Neuronal stem cell (in vitro differentiated cells): ENCODE results near the gene NTMT2.

Source experiments
- DNase-seq: peaks from one replicate; pipeline ENCODE4 v3.0.0-alpha.2; 2013; ENCODE audit warnings: low spot score
- H2AFZ ChIP-seq: one replicate; pipeline ENCODE4 v1.6.1; 2013; ENCODE audit warnings: mild to moderate bottlenecking, low read length, inconsistent platforms
- H2AK5ac ChIP-seq: 2 replicates; pipeline ENCODE4 v1.6.1; 2013; ENCODE audit warnings: low read depth, mild to moderate bottlenecking, inconsistent platforms, low read length, moderate library complexity, mixed read lengths
- H2BK120ac ChIP-seq: 2 replicates; pipeline ENCODE4 v1.6.1; 2013; ENCODE audit warnings: low read depth, mild to moderate bottlenecking, inconsistent platforms, low read length, moderate library complexity, mixed read lengths
- H2BK12ac ChIP-seq: one replicate; pipeline ENCODE4 v1.6.1; 2013; ENCODE audit warnings: low read length, inconsistent platforms
- H2BK15ac ChIP-seq: 2 replicates; pipeline ENCODE4 v1.6.1; 2013; ENCODE audit warnings: mild to moderate bottlenecking, low read length, inconsistent platforms, mixed read lengths
- H2BK5ac ChIP-seq: one replicate; pipeline ENCODE4 v1.6.1; 2013; ENCODE audit warnings: inconsistent platforms, mild to moderate bottlenecking, low read length, moderate library complexity
- H3K14ac ChIP-seq: one replicate; pipeline ENCODE4 v1.6.1; 2013; ENCODE audit warnings: low read length, inconsistent platforms
- H3K18ac ChIP-seq: 2 replicates; pipeline ENCODE4 v1.6.1; 2013; ENCODE audit warnings: low read length, inconsistent platforms
- H3K23ac ChIP-seq: 2 replicates; pipeline ENCODE4 v1.6.1; 2013; ENCODE audit warnings: low read depth, mild to moderate bottlenecking, mixed read lengths, low read length, inconsistent platforms; ENCODE audit not compliant: poor library complexity
- H3K27ac ChIP-seq: replicated peaks from 3 replicates; pipeline ENCODE4 v1.5.1; 2013; ENCODE audit warnings: low read length, inconsistent platforms
- H3K27me3 ChIP-seq, 3 experiments: 2 replicates each; pipeline ENCODE4 v1.6.1; 2013; ENCODE audit warnings: low read length in 3 of 3, mild to moderate bottlenecking in 2 of 3, inconsistent platforms in 1 of 3, low read depth in 1 of 3, mixed read lengths in 1 of 3, moderate library complexity in 1 of 3; ENCODE audit not compliant: control insufficient read depth in 3 of 3, insufficient read depth in 3 of 3
- H3K36me3 ChIP-seq, 2 donors: replicated peaks in 1 of 2; 2 replicates each; pipeline ENCODE4 v1.6.1; 2013; ENCODE audit warnings: low read length in 2 of 2; ENCODE audit not compliant: control insufficient read depth in 2 of 2, insufficient read depth in 2 of 2
- H3K4ac ChIP-seq: 2 replicates; pipeline ENCODE4 v1.6.1; 2013; ENCODE audit warnings: inconsistent platforms, mild to moderate bottlenecking, low read length, moderate library complexity
- H3K4me1 ChIP-seq, 2 donors: 1 replicate in 1 of 2; 2 replicates in 1 of 2; pipeline ENCODE4 v1.6.1; 2013; ENCODE audit warnings: low read length in 2 of 2, low read depth in 1 of 2; ENCODE audit not compliant: control insufficient read depth in 2 of 2, insufficient read depth in 1 of 2
- H3K4me2 ChIP-seq: one replicate; pipeline ENCODE4 v1.6.1; 2013; ENCODE audit warnings: mild to moderate bottlenecking, low read length, inconsistent platforms; ENCODE audit not compliant: insufficient read depth, poor library complexity, severe bottlenecking
- H3K4me3 ChIP-seq, 2 donors: 2 replicates each; pipeline ENCODE4 v1.5.1; 2013; ENCODE audit warnings: low read length in 2 of 2, mild to moderate bottlenecking in 2 of 2, inconsistent platforms in 1 of 2, moderate library complexity in 1 of 2
- H3K79me1 ChIP-seq: one replicate; pipeline ENCODE4 v1.6.1; 2013; ENCODE audit warnings: low read depth, mild to moderate bottlenecking, inconsistent platforms, low read length, moderate library complexity
- H3K9ac ChIP-seq: one replicate; pipeline ENCODE4 v1.6.1; 2013; ENCODE audit warnings: mild to moderate bottlenecking, low read depth, low read length, inconsistent platforms; ENCODE audit not compliant: poor library complexity
- H3K9me3 ChIP-seq, 2 donors: replicated peaks in 1 of 2; 2 replicates each; pipeline versions ENCODE3 to v1.6.1; 2013; ENCODE audit warnings: low read length in 2 of 2, mild to moderate bottlenecking in 2 of 2, inconsistent platforms in 1 of 2, low read depth in 1 of 2, mixed read lengths in 1 of 2, moderate library complexity in 1 of 2; ENCODE audit not compliant: control insufficient read depth in 2 of 2, insufficient read depth in 1 of 2
- H4K8ac ChIP-seq: one replicate; pipeline ENCODE4 v1.6.1; 2013; ENCODE audit warnings: low read depth, mild to moderate bottlenecking, inconsistent platforms, low read length, moderate library complexity
- H4K91ac ChIP-seq: one replicate; pipeline ENCODE4 v1.6.1; 2013; ENCODE audit warnings: low read length, low read depth, mild to moderate bottlenecking, inconsistent platforms; ENCODE audit not compliant: poor library complexity
- WGBS, 2 donors: extraction: QIAGEN DNeasy Blood & Tissue Kit; methylation state at CpG; one replicate each; pipeline ENCODE4 v1.1.7; 2013; ENCODE audit warnings: missing lambda C conversion rate in 2 of 2, mixed read lengths in 1 of 2; ENCODE audit not compliant: insufficient read length in 2 of 2, insufficient replicate concordance in 1 of 2; ENCODE audit errors: extremely low coverage in 2 of 2; 5-methylcytosine and 5-hydroxymethylcytosine counted together

The NTMT2 gene

GRCh38 chr1:170176772-170177171 is 31.0 kb downstream of the NTMT2 start:
- Histone ChIP-seq H3K4ac (no peak overlapping the region), H2AK5ac (no peak overlapping the region), H3K18ac (no peak overlapping the region), H2BK5ac (no peak overlapping the region), H4K91ac (no peak overlapping the region), H2BK15ac (no peak overlapping the region), H3K14ac (no peak overlapping the region), H3K27me3 (no peaks in the 10 kb centered on the region), H3K4me2 (no peak overlapping the region), H3K9ac (no peak overlapping the region), H3K9me3 (no peaks in the 10 kb centered on the region), H3K4me1 (no peaks in the 10 kb centered on the region), H4K8ac (no peak overlapping the region), H3K79me1 (no peaks in the 10 kb centered on the region), H3K27ac (no peak overlapping the region), H2AFZ (no peak overlapping the region), H2BK120ac (no peak overlapping the region), H2BK12ac (no peak overlapping the region), H3K4me3 (no peak overlapping the region), H3K23ac (no peak overlapping the region), H3K36me3 (no peaks in the 10 kb centered on the region)
- WGBS, 2 donors: no CpG with 5 or more reads among the region's 3 CpGs
- no peak for DNase-seq

- Histone ChIP-seq H3K36me3 (no peaks in the 10 kb centered on the region), H3K9me3 (no peaks in the 10 kb centered on the region)
- WGBS, 2 donors: no CpG with 5 or more reads among the region's 2 CpGs
Measured at GRCh38 chr1:170182442-170182841, 36.7 kb downstream of the NTMT2 start.

GRCh38 chr1:170192546-170192945 is 46.8 kb downstream of the NTMT2 start:
- Histone ChIP-seq H2BK5ac (no peak overlapping the region), H3K23ac (no peak overlapping the region), H2BK120ac (no peak overlapping the region), H3K14ac (no peak overlapping the region), H3K9ac (no peak overlapping the region), H2BK15ac (no peak overlapping the region), H4K91ac (no peak overlapping the region), H3K4me1 (no peaks in the 10 kb centered on the region), H3K9me3 (peaks cover 0 to 2% of the 10 kb centered on the region in 2 donors), H4K8ac (no peak overlapping the region), H3K27ac (no peak overlapping the region), H3K79me1 (no peaks in the 10 kb centered on the region), H3K4me3 (no peak overlapping the region), H3K18ac (no peak overlapping the region), H3K4me2 (no peak overlapping the region), H3K36me3 (no peaks in the 10 kb centered on the region), H2BK12ac (no peak overlapping the region), H2AK5ac (no peak overlapping the region), H3K27me3 (no peaks in the 10 kb centered on the region), H3K4ac (no peak overlapping the region), H2AFZ (no peak overlapping the region)
- DNase-seq: no peak

More at GRCh38 chr1:170182442-170182841, 36.7 kb downstream of the NTMT2 start:
- no peak overlapping the region for H3K4ac ChIP-seq
- no peak overlapping the region for H3K18ac ChIP-seq
- H4K8ac ChIP-seq: no peak overlapping the region
- H3K4me3 ChIP-seq: no peak overlapping the region
- no peak overlapping the region for H4K91ac ChIP-seq
- H3K27ac ChIP-seq: no peak overlapping the region
- no peak overlapping the region for H3K9ac ChIP-seq
- no peak overlapping the region for H2AFZ ChIP-seq
- no peaks in the 10 kb centered on the region for H3K27me3 ChIP-seq
- no peak overlapping the region for H2BK120ac ChIP-seq
- no peak for DNase-seq
- no peak overlapping the region for H2BK15ac ChIP-seq
- no peak overlapping the region for H2BK12ac ChIP-seq
- no peak overlapping the region for H3K4me2 ChIP-seq
- no peak overlapping the region for H3K14ac ChIP-seq
- no peak overlapping the region for H2AK5ac ChIP-seq
- H3K79me1 ChIP-seq: no peaks in the 10 kb centered on the region
- H3K23ac ChIP-seq: no peak overlapping the region
- H3K4me1 ChIP-seq: no peaks in the 10 kb centered on the region
- H2BK5ac ChIP-seq: no peak overlapping the region

- Histone ChIP-seq H2BK12ac (no peak overlapping the region), H3K4ac (no peak overlapping the region), H3K4me1 (no peaks in the 10 kb centered on the region), H3K9ac (no peak overlapping the region), H2AK5ac (no peak overlapping the region), H3K4me2 (no peak overlapping the region), H2AFZ (no peak overlapping the region), H3K27me3 (no peaks in the 10 kb centered on the region), H2BK15ac (no peak overlapping the region), H3K9me3 (peaks cover 0 to 2% of the 10 kb centered on the region in 2 donors), H2BK5ac (no peak overlapping the region), H3K14ac (no peak overlapping the region), H3K79me1 (no peaks in the 10 kb centered on the region), H3K23ac (no peak overlapping the region), H3K18ac (no peak overlapping the region), H2BK120ac (no peak overlapping the region), H3K27ac (no peak overlapping the region), H3K36me3 (no peaks in the 10 kb centered on the region), H4K8ac (no peak overlapping the region), H4K91ac (no peak overlapping the region), H3K4me3 (no peak overlapping the region)
- DNase-seq: no peak
- WGBS, 2 donors: no CpG with 5 or more reads among the region's 1 CpG
Measured at GRCh38 chr1:170194451-170194850, 48.7 kb downstream of the NTMT2 start.
